Measurements from ENCODE around the gene CCDC146.
"Not testable (repeated sequence)": the region's sequence is repeated elsewhere in the genome, so short reads cannot be mapped to it uniquely, and the experiment has no call there.

Gene CCDC146

DNA sequence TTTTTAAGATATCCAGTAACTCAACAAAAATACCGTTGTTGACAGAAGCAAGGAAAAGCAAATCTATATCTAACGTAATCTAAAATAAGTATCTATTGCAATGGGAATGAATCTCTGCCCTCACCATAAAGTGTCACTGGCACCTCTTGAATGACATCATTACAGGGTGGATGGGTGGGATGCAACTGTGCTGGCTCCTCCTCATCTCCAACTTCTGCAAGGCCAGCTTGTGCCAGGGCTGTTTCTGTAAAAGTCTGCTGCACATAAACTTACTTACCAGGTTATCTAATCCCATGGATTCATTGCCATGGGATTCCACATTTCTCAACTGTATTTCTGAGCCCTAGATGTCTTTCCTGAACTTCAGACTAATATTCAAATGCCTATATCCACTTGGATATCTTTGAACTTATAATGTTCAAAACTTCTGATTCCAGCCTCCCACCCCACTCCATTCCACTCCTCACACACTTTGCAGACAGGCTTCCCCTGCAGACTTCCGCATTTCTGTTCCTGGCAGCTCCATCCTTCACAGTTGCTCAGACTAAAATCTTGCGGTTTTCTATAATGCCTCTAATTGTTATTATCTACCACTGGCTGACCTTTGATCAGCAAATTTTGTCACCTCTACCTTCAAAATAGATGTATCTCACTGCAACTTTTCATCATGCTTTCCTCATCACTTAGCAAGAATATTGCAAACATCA is 66.5 kb downstream of the CCDC146 start:
- no peak for DNase-seq
- intact Hi-C loops (cut with DNase I) = no loop called here

DNA sequence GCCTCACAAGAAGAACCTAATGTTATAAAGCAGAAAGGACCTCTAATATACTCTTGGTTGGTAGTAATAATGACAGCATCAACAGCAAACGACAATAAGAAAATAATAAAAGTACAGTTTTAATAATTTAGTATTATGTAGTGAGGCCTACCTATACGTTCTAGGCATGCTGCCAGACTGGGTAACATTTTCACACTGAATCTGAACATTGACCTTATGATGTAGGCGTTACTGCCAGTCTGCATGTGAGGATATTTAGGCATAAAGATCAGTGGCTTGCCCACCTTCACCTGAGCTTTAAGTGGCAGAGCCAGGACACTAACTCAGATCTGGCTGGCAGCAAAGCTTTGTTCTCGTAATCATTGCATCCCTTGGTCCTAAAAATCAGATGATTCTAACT is 74.7 kb downstream of the CCDC146 start:
- no peak for DNase-seq
- intact Hi-C loops (cut with DNase I) = loop anchor here (10.0 kb wide), 1 partner anchor 48 kb away; no protein-coding TSS in a partner anchor

- DNase-seq = peak; percentile 31 to 91 (median 54)
Measured at GRCh38 chr7:77199013-77199966, 76.9 kb downstream of the CCDC146 start, which contains the start of gene FGL2. Gene FGL2 (minus strand): TSS chr7:77199819. CDS start chr7:77199793, 26 bp downstream.

GRCh38 chr7:77200542-77200941 is 78.1 kb downstream of the CCDC146 start:
- intact Hi-C loops (cut with DNase I) = no loop called here
- no peak for DNase-seq

More at GRCh38 chr7:77199013-77199966, 76.9 kb downstream of the CCDC146 start, which contains the start of gene FGL2:
- intact Hi-C loops (cut with DNase I) = loop anchor here (10.0 kb wide), 1 partner anchor 46 kb away; no protein-coding TSS in a partner anchor

- intact Hi-C loops (cut with DNase I) = no loop called here
- no peak for DNase-seq
Measured at GRCh38 chr7:77202481-77202976, 80.1 kb downstream of the CCDC146 start.

DNA sequence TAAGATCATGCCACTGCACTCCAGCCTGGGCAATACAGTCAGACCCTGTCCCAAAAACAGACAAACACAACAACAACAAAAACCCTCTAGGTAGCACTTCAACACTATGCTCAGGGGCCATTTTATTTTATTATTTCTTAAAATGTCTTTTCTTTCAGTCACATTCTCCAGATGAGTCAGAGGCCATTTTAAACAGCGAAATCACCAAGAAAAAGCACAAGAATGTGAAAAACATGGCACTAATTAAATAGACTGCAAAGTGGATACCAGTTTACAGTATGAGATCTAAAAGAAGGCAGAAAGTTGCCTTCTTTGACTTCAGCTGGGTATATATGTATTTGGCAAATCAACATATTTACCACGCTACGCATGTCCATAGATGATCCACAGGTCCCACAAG is 83.3 kb downstream of the CCDC146 start:
- intact Hi-C loops (cut with DNase I) = no loop called here
- DNase-seq = no peak

GRCh38 chr7:77208416-77208815 is 86.0 kb downstream of the CCDC146 start:
- intact Hi-C loops (cut with DNase I) = no loop called here

GRCh38 chr7:77209479-77210139 is 87.2 kb downstream of the CCDC146 start:
- intact Hi-C loops (cut with DNase I) = no loop called here
- DNase-seq = no peak

More at GRCh38 chr7:77208416-77208815, 86.0 kb downstream of the CCDC146 start:
- DNase-seq = no peak

GRCh38 chr7:77216181-77216845 is 93.9 kb downstream of the CCDC146 start:
- intact Hi-C loops (cut with DNase I) = no loop called here
- no peak for DNase-seq

DNA sequence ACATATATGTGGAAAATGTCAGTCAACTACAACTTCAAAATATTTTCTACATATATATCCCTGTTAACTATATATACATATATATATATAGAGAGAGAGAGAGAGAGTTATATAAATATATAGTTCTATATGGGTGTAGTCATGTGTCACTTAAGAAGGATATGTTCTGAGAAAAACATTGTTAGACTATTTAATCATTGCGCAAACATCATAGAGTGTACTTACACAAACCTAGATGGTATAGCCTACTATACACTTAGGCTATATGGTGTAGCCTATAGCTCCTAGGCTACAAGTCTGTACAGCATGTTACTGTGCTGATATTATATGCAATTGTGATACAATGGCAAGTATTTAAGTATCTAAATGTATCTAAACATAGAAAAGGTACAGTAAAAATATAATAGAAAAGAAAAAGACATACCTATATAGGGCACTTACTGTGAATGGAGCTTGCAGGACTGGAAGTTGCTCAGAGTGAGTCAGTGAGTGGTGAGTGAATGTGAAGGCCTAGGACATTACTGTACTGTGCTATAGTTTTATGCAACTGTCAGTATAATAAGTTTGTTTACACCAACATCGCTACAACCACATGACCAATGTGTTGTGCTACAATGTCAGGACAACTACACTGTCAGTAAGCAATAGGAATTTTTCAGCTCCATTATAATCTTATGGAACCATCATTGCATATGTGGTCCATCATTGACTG is 95.2 kb downstream of the CCDC146 start:
- no peak for DNase-seq
- intact Hi-C loops (cut with DNase I) = no loop called here

DNA sequence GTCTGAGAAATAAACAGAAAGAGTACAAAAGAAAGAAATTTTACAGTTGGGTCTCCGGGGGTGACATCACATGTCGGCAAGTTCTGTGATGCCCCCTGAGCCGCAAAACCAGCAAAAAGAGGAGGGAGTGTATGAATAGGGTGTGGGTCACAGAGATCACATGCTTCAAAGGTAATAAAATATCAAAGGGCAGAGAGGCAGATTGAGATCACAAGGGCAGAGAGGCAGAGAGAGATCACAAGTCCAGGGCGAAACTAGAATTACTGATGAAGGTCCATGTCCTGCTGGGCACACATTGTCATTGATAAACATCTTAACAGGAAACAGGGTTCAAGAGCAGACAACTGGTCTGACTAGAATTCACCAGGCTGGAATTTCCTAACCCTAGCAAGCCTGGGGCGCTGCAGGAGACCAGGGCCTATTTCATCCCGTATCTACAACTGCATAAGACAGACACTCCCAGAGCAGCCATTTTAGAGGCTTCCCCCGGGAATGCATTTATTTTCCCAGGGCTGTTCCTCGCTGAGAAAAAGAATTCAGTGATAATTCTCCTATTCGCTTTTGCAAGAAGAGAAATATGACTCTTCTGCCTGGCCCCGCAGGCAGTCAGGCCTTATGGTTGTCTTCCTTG is 97.4 kb downstream of the CCDC146 start:
- DNase-seq; intact Hi-C loops (cut with DNase I): not testable (repeated sequence)

GRCh38 chr7:77222065-77222464 is 99.7 kb downstream of the CCDC146 start:
- intact Hi-C loops (cut with DNase I) = no loop called here
- DNase-seq = no peak

- no peak for DNase-seq
- intact Hi-C loops (cut with DNase I) = no loop called here
Measured at GRCh38 chr7:77222819-77223218, 100.4 kb downstream of the CCDC146 start.

- intact Hi-C loops (cut with DNase I) = no loop called here
- no peak for DNase-seq
Measured at GRCh38 chr7:77223261-77223660, 100.8 kb downstream of the CCDC146 start.

- intact Hi-C loops (cut with DNase I) = no loop called here
Measured at GRCh38 chr7:77226357-77226839, 104.0 kb downstream of the CCDC146 start.

DNA sequence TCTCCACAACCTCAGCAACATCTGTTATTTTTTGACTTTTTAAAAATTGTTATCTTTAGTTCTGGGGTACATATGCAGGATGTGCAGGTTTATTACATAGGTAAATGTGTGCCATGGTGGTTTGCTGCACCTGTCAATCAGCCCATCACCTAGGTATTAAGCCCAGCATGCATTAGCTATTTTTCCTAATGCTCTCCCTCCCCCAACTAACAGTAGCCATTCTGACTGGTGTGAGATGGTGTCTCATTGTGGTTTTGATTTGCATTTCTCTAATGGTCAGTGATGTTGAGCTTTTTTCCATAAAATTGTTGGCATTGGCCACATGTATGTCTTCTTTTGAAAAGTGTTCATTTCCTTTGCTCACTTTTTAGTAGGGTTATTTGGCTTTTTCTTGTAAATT is 106.4 kb downstream of the CCDC146 start:
- intact Hi-C loops (cut with DNase I); DNase-seq: not testable (repeated sequence)

More at GRCh38 chr7:77226357-77226839, 104.0 kb downstream of the CCDC146 start:
- no peak for DNase-seq

GRCh38 chr7:77232467-77232866 is 110.1 kb downstream of the CCDC146 start:
- no peak for DNase-seq
- intact Hi-C loops (cut with DNase I) = no loop called here

- intact Hi-C loops (cut with DNase I) = no loop called here
Measured at GRCh38 chr7:77235276-77235675, 112.9 kb downstream of the CCDC146 start.

More at GRCh38 chr7:77235276-77235675, 112.9 kb downstream of the CCDC146 start:
- DNase-seq = no peak
